GM12865 (cell line): ENCODE data around the gene COL23A1.
"Not testable (repeated sequence)": the region's sequence is repeated elsewhere in the genome, so short reads cannot be mapped to it uniquely, and the experiment has no call there.

Experiments used
- DNase-seq: peaks from one replicate; pipeline ENCODE4 v3.0.0; 2010; ENCODE audit warnings: low read depth
- H3K4me3 ChIP-seq: 2 replicates; pipeline ENCODE4 v1.5.1; 2011; ENCODE audit warnings: mild to moderate bottlenecking, low read depth, low read length, control low read depth
- CTCF ChIP-seq: IDR thresholded peaks from 2 replicates; pipeline ENCODE4 v1.5.1; 2011; ENCODE audit warnings: low read length, control low read depth, low read depth, inconsistent platforms; ENCODE audit not compliant: insufficient read depth; ENCODE audit errors: missing control alignments

Gene COL23A1

GRCh38 chr5:178488696-178489095, 101.5 kb downstream of the COL23A1 start:
- H3K4me3 ChIP-seq, result no peak overlapping the region
- TF ChIP-seq CTCF, result no peak

GRCh38 chr5:178487911-178488600, 102.1 kb downstream of the COL23A1 start:
- TF ChIP-seq CTCF, result no peak
- no peak overlapping the region for H3K4me3 ChIP-seq
- DNase-seq, result no peak

More at GRCh38 chr5:178488696-178489095, 101.5 kb downstream of the COL23A1 start:
- DNase-seq, result no peak

- not testable (repeated sequence) for DNase-seq, H3K4me3 ChIP-seq
Observed at GRCh38 chr5:178486878-178487512, 103.2 kb downstream of the COL23A1 start.

GRCh38 chr5:178486239-178486641, 104.0 kb downstream of the COL23A1 start:
- no peak overlapping the region for H3K4me3 ChIP-seq
- no peak for TF ChIP-seq CTCF
- DNase-seq, result no peak

GRCh38 chr5:178483620-178484019, 106.6 kb downstream of the COL23A1 start:
- H3K4me3 ChIP-seq, result no peak overlapping the region
- DNase-seq, result peak; percentile 10
- TF ChIP-seq CTCF, result no peak

GRCh38 chr5:178479261-178479660, 110.9 kb downstream of the COL23A1 start:
- TF ChIP-seq CTCF, result no peak
- no peak for DNase-seq
- no peak overlapping the region for H3K4me3 ChIP-seq

- H3K4me3 ChIP-seq, result no peak overlapping the region
- no peak for TF ChIP-seq CTCF
Observed at GRCh38 chr5:178478370-178478769, 111.8 kb downstream of the COL23A1 start.

More at GRCh38 chr5:178478370-178478769, 111.8 kb downstream of the COL23A1 start:
- DNase-seq, result no peak
